Fibroblast of pulmonary artery (primary cell): ENCODE measurements around the gene UTP14A.

Source experiments
- DNase-seq: peaks from one replicate; pipeline ENCODE4 v3.0.0-alpha.2; 2010; ENCODE audit warnings: low read depth
- H3K4me3 ChIP-seq: replicated peaks from 2 replicates; pipeline ENCODE4 v1.5.1; 2011; ENCODE audit warnings: low read depth, mild to moderate bottlenecking, control low read depth, low read length, moderate library complexity
- CTCF ChIP-seq: IDR thresholded peaks from 2 replicates; pipeline ENCODE4 v1.5.1; 2011; ENCODE audit warnings: mild to moderate bottlenecking, control low read depth, low read length, inconsistent platforms; ENCODE audit errors: missing control alignments

UTP14A gene

GRCh38 chrX:129900054-129900453 is 5.9 kb upstream of the UTP14A start:
- TF ChIP-seq CTCF: no peak
- DNase-seq: no peak

GRCh38 chrX:129908636-129909035 is 2.7 kb downstream of the UTP14A start:
- TF ChIP-seq CTCF: no peak
- DNase-seq: no peak

More at GRCh38 chrX:129900054-129900453, 5.9 kb upstream of the UTP14A start:
- no peak overlapping the region for H3K4me3 ChIP-seq

GRCh38 chrX:129925305-129926092 is 19.5 kb downstream of the UTP14A start:
- DNase-seq: peak; percentile 87
- peak; percentile 56 for TF ChIP-seq CTCF
- no peak overlapping the region for H3K4me3 ChIP-seq

More at GRCh38 chrX:129908636-129909035, 2.7 kb downstream of the UTP14A start:
- H3K4me3 ChIP-seq: no peak overlapping the region

GRCh38 chrX:129930941-129931410 is 25.0 kb downstream of the UTP14A start:
- peak; percentile 11 for DNase-seq
- TF ChIP-seq CTCF: no peak
- peak overlapping the region; percentile 60 for H3K4me3 ChIP-seq

- peak overlapping the region; percentile 60 for H3K4me3 ChIP-seq
- DNase-seq: peak; percentile 93
- no peak for TF ChIP-seq CTCF
Observed at GRCh38 chrX:129931411-129932015, 25.5 kb downstream of the UTP14A start.

GRCh38 chrX:129932016-129932820 is 26.3 kb downstream of the UTP14A start:
- peak; percentile 88 for DNase-seq
- H3K4me3 ChIP-seq: peak overlapping the region; percentile 60
- TF ChIP-seq CTCF: no peak
